GM12892 (cell line): ENCODE results near the gene PPFIA1.

ENCODE experiments used
- POLR2A ChIP-seq: IDR thresholded peaks from 2 replicates; pipeline ENCODE4 v1.6.1; 2011; ENCODE audit warnings: low read depth, low read length, control low read depth
- TAF1 ChIP-seq: IDR thresholded peaks from 2 replicates; pipeline ENCODE4 v1.6.1; 2011; ENCODE audit warnings: low read depth, mild to moderate bottlenecking, control low read depth, low read length, borderline replicate concordance

DNA sequence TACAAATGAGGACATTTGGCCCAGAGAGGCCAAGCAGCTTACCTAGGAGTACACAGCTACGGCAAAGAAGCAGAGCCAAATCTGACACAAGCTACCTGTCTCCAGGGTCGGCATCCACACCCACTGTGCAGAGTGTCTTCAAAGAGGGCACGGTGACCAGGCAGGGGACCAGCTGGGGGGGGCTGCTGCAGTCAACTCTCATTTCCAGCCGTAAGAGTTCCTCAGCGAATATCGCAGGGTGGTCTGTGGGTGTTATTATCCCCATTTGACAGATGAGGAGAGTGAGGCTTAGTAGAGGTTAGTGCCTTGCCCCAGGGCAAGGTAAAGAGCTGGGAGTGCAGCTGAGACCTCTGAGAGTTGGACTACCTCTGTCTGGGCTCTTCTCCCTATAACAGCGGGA, 7.1 kb upstream of the PPFIA1 start:
- TF ChIP-seq POLR2A = no peak
- no peak for TF ChIP-seq TAF1
